Body of pancreas (tissue), 4 donors: ENCODE measurements around the gene BSPRY.

Source experiments
- POLR2A ChIP-seq, 3 donors: fragments of 450-650 bp; IDR thresholded peaks; one replicate each; pipeline ENCODE4 v1.6.1; 2016; ENCODE audit warnings: antibody characterized with exemption in 3 of 3, mild to moderate bottlenecking in 2 of 3
- TF ChIP-seq, protein P1 (sequence below), 7 experiments: fragments of 450-650 bp in 4 of 7; fragments of 200-600 bp in 3 of 7; sonication (generic) in 3 of 7; IDR thresholded peaks; one replicate each; pipeline ENCODE4 v1.5.1; 2016 to 2019; ENCODE audit warnings: antibody characterized with exemption in 7 of 7

DNA sequence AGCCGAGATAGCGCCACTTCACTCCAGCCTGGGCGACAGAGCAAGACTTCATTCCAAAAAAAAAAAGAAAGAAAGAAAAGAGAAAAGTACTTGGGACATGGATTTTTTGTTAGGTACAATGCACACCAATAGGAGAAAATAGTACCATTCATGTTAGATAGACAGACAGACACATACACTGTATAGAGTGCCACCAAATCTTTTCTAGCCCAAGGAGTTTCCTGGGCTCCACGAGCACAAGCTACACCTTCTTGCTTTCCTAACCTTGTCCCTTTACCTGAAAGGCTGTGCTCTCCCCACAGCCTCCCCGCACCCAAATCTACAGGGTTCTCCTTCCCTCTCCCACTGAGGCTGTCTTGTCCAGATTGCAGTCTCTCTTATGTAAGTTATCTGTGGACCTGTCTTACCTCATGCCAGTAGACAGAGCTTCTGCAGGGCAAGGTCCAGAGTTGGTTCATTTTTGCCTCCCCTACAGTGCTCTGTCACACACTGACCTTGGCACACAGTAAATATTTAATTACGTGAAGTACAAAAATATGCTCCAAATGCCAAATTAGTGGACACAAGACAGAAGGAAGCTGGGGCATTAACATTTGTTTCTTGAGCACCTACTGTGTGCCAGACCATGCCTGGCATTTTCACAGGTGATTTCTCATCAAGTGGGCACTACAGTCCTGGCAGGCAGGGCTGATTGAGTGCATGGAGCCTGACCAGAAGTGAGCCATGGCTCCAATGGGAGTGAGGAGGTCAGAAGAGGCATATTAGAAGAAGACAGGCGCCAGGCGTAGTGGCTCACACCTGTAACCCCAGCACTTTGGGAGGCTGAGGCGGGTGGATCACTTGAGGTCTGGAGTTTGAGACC lies 45.9 kb downstream of the BSPRY start:
- TF ChIP-seq, protein P1, sequence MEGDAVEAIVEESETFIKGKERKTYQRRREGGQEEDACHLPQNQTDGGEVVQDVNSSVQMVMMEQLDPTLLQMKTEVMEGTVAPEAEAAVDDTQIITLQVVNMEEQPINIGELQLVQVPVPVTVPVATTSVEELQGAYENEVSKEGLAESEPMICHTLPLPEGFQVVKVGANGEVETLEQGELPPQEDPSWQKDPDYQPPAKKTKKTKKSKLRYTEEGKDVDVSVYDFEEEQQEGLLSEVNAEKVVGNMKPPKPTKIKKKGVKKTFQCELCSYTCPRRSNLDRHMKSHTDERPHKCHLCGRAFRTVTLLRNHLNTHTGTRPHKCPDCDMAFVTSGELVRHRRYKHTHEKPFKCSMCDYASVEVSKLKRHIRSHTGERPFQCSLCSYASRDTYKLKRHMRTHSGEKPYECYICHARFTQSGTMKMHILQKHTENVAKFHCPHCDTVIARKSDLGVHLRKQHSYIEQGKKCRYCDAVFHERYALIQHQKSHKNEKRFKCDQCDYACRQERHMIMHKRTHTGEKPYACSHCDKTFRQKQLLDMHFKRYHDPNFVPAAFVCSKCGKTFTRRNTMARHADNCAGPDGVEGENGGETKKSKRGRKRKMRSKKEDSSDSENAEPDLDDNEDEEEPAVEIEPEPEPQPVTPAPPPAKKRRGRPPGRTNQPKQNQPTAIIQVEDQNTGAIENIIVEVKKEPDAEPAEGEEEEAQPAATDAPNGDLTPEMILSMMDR (IDR thresholded peaks at IDR 0.05): no peak
- TF ChIP-seq POLR2A (IDR thresholded peaks at IDR 0.05): no peak
